Activated B cell treated with CpG ODN at 0.5 μM for 24 hours (primary cell): Measurements from ENCODE around the gene RNF207. TPM values are rescaled to one million over a fixed set of nuclear protein-coding genes. Genes with fewer than 3 reads are reported as not detected.

Experiments used
- ATAC-seq: fragments of 200-7000 bp; cut with Tn5 transposase; one replicate; pipeline ENCODE4 v1.10.0; 2021; ENCODE audit warnings: low read depth, mild to moderate bottlenecking, moderate library complexity
- CTCF ChIA-PET: fragments of 350-600 bp; sonication (Branson Sonifier 250); formaldehyde crosslinking; loops from one replicate; lab custom pipeline; 2021; ENCODE audit warnings: antibody characterized with exemption; lab: Charles Lee
- POLR2A ChIA-PET: fragments of 350-600 bp; sonication (Branson Sonifier 250); formaldehyde crosslinking; loops from one replicate; lab custom pipeline; 2021; ENCODE audit warnings: antibody characterized with exemption; lab: Charles Lee
- DNase-seq: peaks from one replicate; pipeline ENCODE4 v3.0.0; 2022
- H3K27ac Mint-ChIP-seq: one replicate; pipeline ENCODE4 v1.8.0; 2020; ENCODE audit warnings: mixed read lengths
- H3K27me3 Mint-ChIP-seq: one replicate; pipeline ENCODE4 v1.8.0; 2021; ENCODE audit warnings: mixed read lengths
- H3K36me3 Mint-ChIP-seq: one replicate; pipeline ENCODE4 v1.8.0; 2021; ENCODE audit warnings: low read depth, mixed read lengths
- H3K4me1 Mint-ChIP-seq: one replicate; pipeline ENCODE4 v1.8.0; 2021; ENCODE audit warnings: mixed read lengths
- H3K4me3 Mint-ChIP-seq: one replicate; pipeline ENCODE4 v1.8.0; 2020; ENCODE audit warnings: mild to moderate bottlenecking, mixed read lengths
- H3K9me3 Mint-ChIP-seq: one replicate; pipeline ENCODE4 v1.8.0; 2020; ENCODE audit warnings: mixed read lengths
- intact Hi-C: fragments of 100-400 bp; cut with micrococcal nuclease; formaldehyde crosslinking; loops from one replicate; pipeline ENCODE4 v1.15.1; 2024
- total RNA-seq: library from RNA; stranded (reverse); gene quantifications from 2 replicates; pipeline ENCODE4 v1.2.3, GENCODE V29; 2022
- TF ChIP-seq, protein P1 (sequence below): fragments of 200-600 bp; IDR thresholded peaks from one replicate; pipeline ENCODE4 v1.8.0; 2022; ENCODE audit warnings: antibody characterized with exemption, mild to moderate bottlenecking

The RNF207 gene
- total RNA-seq, 1 donor from 2014 or later = 3.3 TPM

- H3K27ac Mint-ChIP-seq = no peak overlapping the region
- DNase-seq (no peak), ATAC-seq (no peak)
These were observed 44.1 kb downstream of the RNF207 start for GRCh38 chr1:6249739-6250689.

DNA sequence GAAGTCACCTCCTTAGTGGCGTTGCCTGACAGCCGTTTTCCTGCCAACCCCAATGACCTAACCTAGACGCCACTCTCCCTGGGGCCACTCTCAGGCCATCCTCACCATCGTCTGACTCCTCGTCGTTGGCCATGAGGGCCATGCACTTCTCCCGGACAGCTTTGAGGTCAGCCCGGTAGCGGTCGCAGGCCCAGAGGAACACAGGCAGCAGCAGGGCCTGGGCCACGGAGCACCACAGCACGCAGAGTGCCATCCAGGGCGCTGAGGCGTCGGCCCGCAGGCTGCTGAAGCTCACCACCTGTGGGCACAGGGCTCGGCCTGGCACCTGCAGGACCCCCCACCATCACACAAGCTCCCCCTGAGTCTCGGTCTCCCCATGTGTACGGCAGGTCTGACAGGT, 45.3 kb downstream of the RNF207 start:
- TF ChIP-seq, protein P1, sequence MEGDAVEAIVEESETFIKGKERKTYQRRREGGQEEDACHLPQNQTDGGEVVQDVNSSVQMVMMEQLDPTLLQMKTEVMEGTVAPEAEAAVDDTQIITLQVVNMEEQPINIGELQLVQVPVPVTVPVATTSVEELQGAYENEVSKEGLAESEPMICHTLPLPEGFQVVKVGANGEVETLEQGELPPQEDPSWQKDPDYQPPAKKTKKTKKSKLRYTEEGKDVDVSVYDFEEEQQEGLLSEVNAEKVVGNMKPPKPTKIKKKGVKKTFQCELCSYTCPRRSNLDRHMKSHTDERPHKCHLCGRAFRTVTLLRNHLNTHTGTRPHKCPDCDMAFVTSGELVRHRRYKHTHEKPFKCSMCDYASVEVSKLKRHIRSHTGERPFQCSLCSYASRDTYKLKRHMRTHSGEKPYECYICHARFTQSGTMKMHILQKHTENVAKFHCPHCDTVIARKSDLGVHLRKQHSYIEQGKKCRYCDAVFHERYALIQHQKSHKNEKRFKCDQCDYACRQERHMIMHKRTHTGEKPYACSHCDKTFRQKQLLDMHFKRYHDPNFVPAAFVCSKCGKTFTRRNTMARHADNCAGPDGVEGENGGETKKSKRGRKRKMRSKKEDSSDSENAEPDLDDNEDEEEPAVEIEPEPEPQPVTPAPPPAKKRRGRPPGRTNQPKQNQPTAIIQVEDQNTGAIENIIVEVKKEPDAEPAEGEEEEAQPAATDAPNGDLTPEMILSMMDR = no peak
- Mint-ChIP-seq H3K4me3 (no peak overlapping the region), H3K9me3 (no peaks in the 10 kb centered on the region), H3K4me1 (peaks cover 7% of the 10 kb centered on the region), H3K27me3 (peaks cover 40% of the 10 kb centered on the region), H3K27ac (no peak overlapping the region), H3K36me3 (no peaks in the 10 kb centered on the region)
- no peak for DNase-seq
- POLR2A ChIA-PET = no interaction called here
- CTCF ChIA-PET = no interaction called here
- intact Hi-C loops = no loop called here
- ATAC-seq = no peak

More at GRCh38 chr1:6249739-6250689, 44.1 kb downstream of the RNF207 start:
- Mint-ChIP-seq H3K36me3 (no peaks in the 10 kb centered on the region), H3K9me3 (no peaks in the 10 kb centered on the region), H3K27me3 (peaks cover 41% of the 10 kb centered on the region), H3K4me1 (peaks cover 7% of the 10 kb centered on the region), H3K4me3 (no peak overlapping the region)
- intact Hi-C loops = loop anchor here (10.0 kb wide), 3 partner anchors 195 to 735 kb away; no protein-coding TSS in a partner anchor
- ChIA-PET CTCF (interaction anchor here (0.6 kb wide), 1 partner anchor 231 kb away, joined by 3 read pairs; no protein-coding TSS in a partner anchor), POLR2A (no interaction called here)
- TF ChIP-seq, protein P1 = no peak

- DNase-seq (no peak), ATAC-seq (no peak)
- Mint-ChIP-seq H3K27ac (no peak overlapping the region), H3K4me3 (no peak overlapping the region), H3K27me3 (peaks cover 35% of the 10 kb centered on the region), H3K36me3 (no peaks in the 10 kb centered on the region), H3K9me3 (no peaks in the 10 kb centered on the region), H3K4me1 (peaks cover 3% of the 10 kb centered on the region)
- intact Hi-C loops = no loop called here
- ChIA-PET POLR2A (no interaction called here), CTCF (no interaction called here)
- TF ChIP-seq, protein P1 = no peak
These were observed 45.9 kb downstream of the RNF207 start for GRCh38 chr1:6251681-6252373.

DNA sequence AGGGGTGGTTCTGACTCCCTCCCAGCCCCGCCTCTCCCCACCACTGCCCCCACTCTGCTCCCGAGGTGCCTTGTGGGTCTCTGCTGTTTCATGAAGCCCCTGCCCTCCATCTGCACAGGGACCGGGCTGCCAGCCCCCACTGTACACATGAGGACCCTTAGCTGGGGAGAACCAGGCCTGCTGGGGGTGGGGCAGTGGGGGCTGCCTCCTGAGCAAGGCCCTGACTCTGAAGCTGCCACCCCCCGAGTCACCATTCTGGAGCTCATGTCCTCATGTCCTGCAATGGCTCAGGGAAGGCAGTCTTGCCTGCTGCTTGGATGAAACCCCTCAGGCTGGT, 46.4 kb downstream of the RNF207 start:
- ATAC-seq (no peak), DNase-seq (no peak)
- Mint-ChIP-seq H3K4me1 (no peaks in the 10 kb centered on the region), H3K27ac (no peak overlapping the region), H3K27me3 (peaks cover 32% of the 10 kb centered on the region), H3K36me3 (no peaks in the 10 kb centered on the region), H3K9me3 (no peaks in the 10 kb centered on the region), H3K4me3 (no peak overlapping the region)
- TF ChIP-seq, protein P1 = no peak
- intact Hi-C loops = no loop called here
- ChIA-PET POLR2A (no interaction called here), CTCF (no interaction called here)

DNA sequence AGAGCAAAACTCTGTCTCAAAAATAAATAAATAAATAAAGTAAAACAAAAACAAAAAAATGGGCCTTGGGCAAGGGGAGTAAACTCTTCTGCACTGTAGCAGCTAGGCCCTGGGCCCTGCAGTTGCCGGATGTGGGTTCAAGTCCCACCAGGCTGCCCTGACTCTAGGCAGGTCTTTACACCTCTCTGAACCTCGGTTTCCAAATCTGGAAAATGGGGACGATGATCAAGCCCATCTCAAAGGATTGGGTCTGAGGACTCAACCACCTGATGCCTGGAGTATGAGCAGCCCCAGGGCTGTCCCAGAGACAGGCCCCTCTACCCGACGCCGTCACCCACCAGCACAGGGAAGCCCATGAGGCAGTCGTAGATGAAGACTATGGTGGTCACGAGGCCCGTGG, 47.5 kb downstream of the RNF207 start:
- DNase-seq (no peak), ATAC-seq (no peak)
- ChIA-PET CTCF (no interaction called here), POLR2A (no interaction called here)
- Mint-ChIP-seq H3K4me1 (no peaks in the 10 kb centered on the region), H3K36me3 (no peaks in the 10 kb centered on the region), H3K9me3 (no peaks in the 10 kb centered on the region), H3K27me3 (peaks cover 28% of the 10 kb centered on the region), H3K27ac (no peak overlapping the region), H3K4me3 (no peak overlapping the region)
- TF ChIP-seq, protein P1 = no peak
- intact Hi-C loops = no loop called here
